Progenitor cell of endocrine pancreas (in vitro differentiated cells): ENCODE measurements around the gene ANKRD60. TPM values are rescaled to one million over a fixed set of nuclear protein-coding genes. Genes with fewer than 3 reads are reported as not detected.

ENCODE experiments used
- DNase-seq: peaks from one replicate; pipeline ENCODE4 v3.0.0; 2021; ENCODE audit warnings: low spot score; ENCODE audit not compliant: unreplicated experiment
- H3K27ac Mint-ChIP-seq: 2 replicates; pipeline ENCODE4 v1.8.0; 2021; ENCODE audit warnings: mild to moderate bottlenecking, moderate library complexity, mixed read lengths
- H3K27me3 Mint-ChIP-seq: 2 replicates; pipeline ENCODE4 v1.8.0; 2021; ENCODE audit warnings: mixed read lengths
- H3K36me3 Mint-ChIP-seq: 2 replicates; pipeline ENCODE4 v1.8.0; 2022; ENCODE audit warnings: mixed read lengths; ENCODE audit not compliant: insufficient read depth
- H3K4me1 Mint-ChIP-seq: 2 replicates; pipeline ENCODE4 v1.8.0; 2021; ENCODE audit warnings: low read depth, mixed read lengths
- H3K4me3 Mint-ChIP-seq: 2 replicates; pipeline ENCODE4 v1.8.0; 2021; ENCODE audit warnings: low read depth, mild to moderate bottlenecking, moderate library complexity, mixed read lengths
- H3K9me3 Mint-ChIP-seq: 2 replicates; pipeline ENCODE4 v1.8.0; 2021; ENCODE audit warnings: low read depth, mixed read lengths
- total RNA-seq: library from RNA; stranded (reverse); gene quantifications from 2 replicates; pipeline ENCODE4 v1.2.1, GENCODE V29; 2021
- TF ChIP-seq, protein P1 (sequence below): fragments of 200-600 bp; sonication (generic); IDR thresholded peaks from one replicate; pipeline ENCODE4 v1.5.0; 2021; ENCODE audit warnings: antibody characterized with exemption, mild to moderate bottlenecking; ENCODE audit not compliant: unreplicated experiment

ANKRD60 gene
- total RNA-seq, 1 donor from 2014 or later: not detected

DNA sequence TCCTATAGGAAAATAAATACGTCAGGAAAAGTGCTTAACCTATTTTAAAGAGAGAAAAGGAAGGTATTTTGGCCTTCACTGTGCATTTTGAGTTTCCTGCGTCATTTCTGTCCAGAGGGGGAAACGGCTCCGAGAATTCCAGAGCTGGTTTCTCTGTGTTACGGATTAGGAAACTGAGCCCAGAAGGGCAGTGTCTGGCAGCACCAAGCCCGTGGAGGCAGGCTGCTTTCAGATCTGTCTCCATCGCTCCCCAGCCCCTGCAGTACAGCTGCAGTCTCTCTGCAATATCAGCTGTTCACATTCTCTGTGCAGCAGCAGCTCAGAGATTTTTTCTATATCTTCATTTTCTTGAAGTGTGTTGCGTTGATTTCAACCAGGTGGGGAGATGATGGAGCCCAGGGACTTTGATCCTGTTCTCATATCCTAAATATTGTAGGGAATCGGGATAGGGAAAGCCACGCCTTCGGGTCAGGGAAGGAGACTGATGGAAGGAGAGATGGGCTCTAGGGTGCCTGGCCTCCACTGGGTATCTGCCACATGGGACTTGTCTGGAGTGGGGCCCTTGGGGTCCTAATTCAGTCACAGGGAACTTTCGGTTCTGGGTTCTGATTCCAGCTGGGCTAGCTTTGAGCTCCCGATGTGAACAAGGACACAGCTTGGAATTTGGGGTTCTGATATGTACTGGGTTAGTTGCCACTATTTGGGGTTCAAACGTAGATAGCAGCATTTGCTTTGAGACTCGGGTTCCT, 2.8 kb downstream of the ANKRD60 start:
- H3K27me3 Mint-ChIP-seq: peaks cover 86% of the 10 kb centered on the region
- no peak for DNase-seq
- peaks cover 7% of the 10 kb centered on the region for H3K4me1 Mint-ChIP-seq
- TF ChIP-seq, protein P1, sequence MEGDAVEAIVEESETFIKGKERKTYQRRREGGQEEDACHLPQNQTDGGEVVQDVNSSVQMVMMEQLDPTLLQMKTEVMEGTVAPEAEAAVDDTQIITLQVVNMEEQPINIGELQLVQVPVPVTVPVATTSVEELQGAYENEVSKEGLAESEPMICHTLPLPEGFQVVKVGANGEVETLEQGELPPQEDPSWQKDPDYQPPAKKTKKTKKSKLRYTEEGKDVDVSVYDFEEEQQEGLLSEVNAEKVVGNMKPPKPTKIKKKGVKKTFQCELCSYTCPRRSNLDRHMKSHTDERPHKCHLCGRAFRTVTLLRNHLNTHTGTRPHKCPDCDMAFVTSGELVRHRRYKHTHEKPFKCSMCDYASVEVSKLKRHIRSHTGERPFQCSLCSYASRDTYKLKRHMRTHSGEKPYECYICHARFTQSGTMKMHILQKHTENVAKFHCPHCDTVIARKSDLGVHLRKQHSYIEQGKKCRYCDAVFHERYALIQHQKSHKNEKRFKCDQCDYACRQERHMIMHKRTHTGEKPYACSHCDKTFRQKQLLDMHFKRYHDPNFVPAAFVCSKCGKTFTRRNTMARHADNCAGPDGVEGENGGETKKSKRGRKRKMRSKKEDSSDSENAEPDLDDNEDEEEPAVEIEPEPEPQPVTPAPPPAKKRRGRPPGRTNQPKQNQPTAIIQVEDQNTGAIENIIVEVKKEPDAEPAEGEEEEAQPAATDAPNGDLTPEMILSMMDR: no peak
- H3K9me3 Mint-ChIP-seq: no peaks in the 10 kb centered on the region
- no peaks in the 10 kb centered on the region for H3K36me3 Mint-ChIP-seq
- H3K27ac Mint-ChIP-seq: no peak overlapping the region
- H3K4me3 Mint-ChIP-seq: no peak overlapping the region

DNA sequence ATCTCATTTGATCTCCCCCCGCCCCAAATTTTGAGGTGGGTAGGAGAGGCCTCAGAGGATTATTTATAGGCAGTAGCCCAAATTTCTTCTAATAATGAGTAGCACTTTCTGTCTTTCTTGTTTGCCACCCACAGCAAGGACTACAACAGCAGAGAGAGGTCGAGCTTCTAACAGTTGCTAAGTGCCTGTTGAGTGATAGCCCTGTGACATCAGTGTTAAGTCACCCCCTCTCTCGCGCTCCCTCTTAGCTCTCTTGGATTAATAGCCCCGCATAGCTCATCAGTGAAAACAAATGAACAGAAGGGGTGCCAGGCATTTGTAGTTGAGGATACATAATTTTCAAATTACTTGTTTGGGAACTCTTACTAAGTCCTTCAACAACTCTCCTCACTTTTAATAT, 3.5 kb downstream of the ANKRD60 start:
- no peaks in the 10 kb centered on the region for H3K9me3 Mint-ChIP-seq
- TF ChIP-seq, protein P1: no peak
- H3K4me1 Mint-ChIP-seq: peaks cover 7% of the 10 kb centered on the region
- H3K4me3 Mint-ChIP-seq: no peak overlapping the region
- no peaks in the 10 kb centered on the region for H3K36me3 Mint-ChIP-seq
- DNase-seq: no peak
- H3K27me3 Mint-ChIP-seq: peaks cover 83% of the 10 kb centered on the region
- no peak overlapping the region for H3K27ac Mint-ChIP-seq

DNA sequence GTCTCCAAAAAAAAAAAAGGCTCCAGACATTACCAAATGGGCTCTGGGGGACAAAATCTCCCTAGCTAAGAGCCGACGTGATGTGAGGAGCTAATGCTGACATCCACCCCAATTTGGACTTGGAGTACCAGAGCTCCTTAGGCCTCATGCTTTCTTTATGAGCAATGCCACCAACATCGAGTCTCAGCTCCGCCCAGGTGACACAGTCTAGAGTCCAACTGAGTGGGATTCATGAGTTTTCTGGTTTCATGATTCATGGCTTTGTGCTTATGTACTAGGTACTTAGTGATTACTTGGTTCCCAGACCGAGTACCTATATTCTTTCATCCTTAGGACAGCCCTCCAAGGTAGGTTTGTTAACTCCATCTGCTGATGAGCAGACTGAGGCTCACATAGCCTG, 4.4 kb downstream of the ANKRD60 start:
- H3K27ac Mint-ChIP-seq: no peak overlapping the region
- peaks cover 3% of the 10 kb centered on the region for H3K4me1 Mint-ChIP-seq
- H3K4me3 Mint-ChIP-seq: no peak overlapping the region
- peaks cover 77% of the 10 kb centered on the region for H3K27me3 Mint-ChIP-seq
- H3K9me3 Mint-ChIP-seq: peaks cover 3% of the 10 kb centered on the region
- H3K36me3 Mint-ChIP-seq: no peaks in the 10 kb centered on the region
- TF ChIP-seq, protein P1: no peak
- no peak for DNase-seq

DNA sequence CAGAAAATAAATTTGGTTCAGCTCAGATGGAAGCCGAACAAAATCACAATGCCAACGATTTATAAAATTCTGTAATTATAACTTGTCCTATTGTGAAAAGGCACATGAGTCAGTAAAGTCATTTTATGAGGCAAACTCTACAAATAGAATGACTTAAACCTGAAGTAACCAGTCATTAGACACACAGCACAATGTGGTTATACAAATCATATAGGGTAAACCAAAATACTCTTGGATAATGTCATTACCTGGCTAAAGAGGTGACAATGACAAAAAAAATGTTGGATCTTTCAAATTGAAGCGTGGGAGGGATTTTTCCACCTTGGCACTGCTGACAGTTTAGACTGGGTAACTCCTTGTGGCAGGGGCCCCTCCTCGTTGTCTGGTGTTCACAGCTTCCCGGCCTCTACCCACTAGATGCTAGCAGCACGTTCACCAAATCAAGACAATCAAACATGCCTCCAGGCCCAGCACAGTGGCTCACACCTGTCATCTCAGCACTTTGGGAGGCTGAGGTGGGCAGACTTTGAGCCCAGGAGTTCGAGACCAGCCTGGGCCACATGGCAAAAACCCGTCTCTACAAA, 5.0 kb downstream of the ANKRD60 start:
- no peak overlapping the region for H3K27ac Mint-ChIP-seq
- H3K27me3 Mint-ChIP-seq: peaks cover 78% of the 10 kb centered on the region
- no peaks in the 10 kb centered on the region for H3K36me3 Mint-ChIP-seq
- no peaks in the 10 kb centered on the region for H3K4me1 Mint-ChIP-seq
- DNase-seq: no peak
- TF ChIP-seq, protein P1: no peak
- peaks cover 7% of the 10 kb centered on the region for H3K9me3 Mint-ChIP-seq
- H3K4me3 Mint-ChIP-seq: no peak overlapping the region

DNA sequence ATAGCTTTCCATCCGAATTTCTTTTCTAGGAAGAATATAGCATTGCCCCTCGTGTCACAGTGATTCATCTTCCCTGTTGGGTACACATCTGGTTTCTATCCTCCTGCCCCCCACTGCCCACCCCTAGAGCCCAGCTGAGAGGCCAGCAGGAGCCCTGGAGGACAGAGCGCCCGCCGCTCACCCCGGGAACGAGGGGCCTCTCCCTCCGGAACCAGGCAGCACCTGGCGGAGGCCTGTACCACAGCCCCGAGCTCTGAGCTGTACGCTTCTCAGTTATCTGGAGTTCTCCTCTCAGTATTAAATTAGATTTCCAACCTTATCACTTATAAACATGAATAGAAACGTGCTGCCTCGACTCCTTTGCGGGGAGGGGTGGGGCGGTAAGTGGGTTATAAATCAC, 6.0 kb downstream of the ANKRD60 start:
- Mint-ChIP-seq H3K36me3 (no peaks in the 10 kb centered on the region), H3K27me3 (peaks cover 77% of the 10 kb centered on the region), H3K9me3 (peaks cover 7% of the 10 kb centered on the region), H3K27ac (no peak overlapping the region), H3K4me1 (no peaks in the 10 kb centered on the region), H3K4me3 (no peak overlapping the region)
- DNase-seq: no peak
- TF ChIP-seq, protein P1: no peak
